Measurements from ENCODE around the gene HOMER3.

GRCh38 chr19:18910010-18910409 lies 31.0 kb downstream of the HOMER3 start:
- no peak for TF ChIP-seq KLF10 (tag by site-specific recombination; IDR thresholded peaks at IDR 0.05)
- no peak for TF ChIP-seq ZNF174 (tag by site-specific recombination; IDR thresholded peaks at IDR 0.05)
- TF ChIP-seq ZSCAN5A (tag by site-specific recombination; IDR thresholded peaks at IDR 0.05): no peak
- no peak for TF ChIP-seq PBX3 (CRISPR knock-in tag; IDR thresholded peaks at IDR 0.05)
- no peak for TF ChIP-seq ZNF473 (tag by site-specific recombination; IDR thresholded peaks at IDR 0.05)
- TF ChIP-seq CTCF (tag by site-specific recombination; IDR thresholded peaks at IDR 0.05): no peak
- TF ChIP-seq ZNF202 (tag by site-specific recombination; IDR thresholded peaks at IDR 0.05; ENCODE audit: borderline replicate concordance): no peak
- no peak for TF ChIP-seq BCL11B (tag by site-specific recombination; IDR thresholded peaks at IDR 0.05; ENCODE audit: low read depth)
- no peak for TF ChIP-seq ZNF335 (tag by site-specific recombination; conservative IDR thresholded peaks at IDR 0.05)
- no peak for TF ChIP-seq ZNF785 (tag by site-specific recombination; IDR thresholded peaks at IDR 0.05)
- TF ChIP-seq ZNF544 (tag by site-specific recombination; IDR thresholded peaks at IDR 0.05): no peak
- no peak for TF ChIP-seq ZNF23 (tag by site-specific recombination; IDR thresholded peaks at IDR 0.05; ENCODE audit: borderline replicate concordance)
- TF ChIP-seq ZNF175 (tag by site-specific recombination; IDR thresholded peaks at IDR 0.05): no peak
- TF ChIP-seq ZNF776 (tag by site-specific recombination; IDR thresholded peaks at IDR 0.05; ENCODE audit: borderline replicate concordance): no peak

Measured in HEK293 (cell line).